Effector memory CD4-positive, alpha-beta T cell (primary cell): Measurements from ENCODE around the gene MET.

Experiments used
- DNase-seq, 3 donors: peaks; one replicate each; pipeline ENCODE4 v3.0.0-alpha.2; 2020
- H3K27ac ChIP-seq: 2 replicates; pipeline ENCODE4 v1.7.0; 2013; ENCODE audit warnings: mild to moderate bottlenecking, low read length, moderate library complexity; ENCODE audit not compliant: insufficient read depth, poor library complexity, severe bottlenecking
- H3K27me3 ChIP-seq: replicated peaks from 2 replicates; pipeline ENCODE4 v1.7.0; 2013; ENCODE audit warnings: mild to moderate bottlenecking, low read length; ENCODE audit not compliant: insufficient read depth, control insufficient read depth, poor library complexity, severe bottlenecking
- H3K36me3 ChIP-seq: 2 replicates; pipeline ENCODE4 v1.7.0; 2013; ENCODE audit warnings: mild to moderate bottlenecking, low read length, moderate library complexity; ENCODE audit not compliant: control insufficient read depth, insufficient read depth
- H3K4me1 ChIP-seq: 2 replicates; pipeline ENCODE4 v1.7.0; 2013; ENCODE audit warnings: low read length, mild to moderate bottlenecking; ENCODE audit not compliant: control insufficient read depth, insufficient read depth, poor library complexity, severe bottlenecking
- H3K4me3 ChIP-seq: 2 replicates; pipeline ENCODE4 v1.7.0; 2013; ENCODE audit warnings: low read length, low read depth, mild to moderate bottlenecking; ENCODE audit not compliant: insufficient read depth, poor library complexity, severe bottlenecking
- H3K9me3 ChIP-seq: 2 replicates; pipeline ENCODE4 v1.7.0; 2013; ENCODE audit warnings: mild to moderate bottlenecking, low read length, moderate library complexity; ENCODE audit not compliant: control insufficient read depth

MET gene

GRCh38 chr7:116661865-116662264 lies 10.1 kb upstream of the MET start:
- DNase-seq: no peak
- H3K27ac ChIP-seq: no peak overlapping the region
- H3K36me3 ChIP-seq: no peaks in the 10 kb centered on the region
- no peaks in the 10 kb centered on the region for H3K9me3 ChIP-seq
- no peaks in the 10 kb centered on the region for H3K27me3 ChIP-seq
- H3K4me3 ChIP-seq: no peak overlapping the region
- no peaks in the 10 kb centered on the region for H3K4me1 ChIP-seq

GRCh38 chr7:116663744-116664143 lies 8.3 kb upstream of the MET start:
- no peaks in the 10 kb centered on the region for H3K36me3 ChIP-seq
- H3K4me3 ChIP-seq: no peak overlapping the region
- H3K27ac ChIP-seq: no peak overlapping the region

GRCh38 chr7:116665332-116665996 lies 6.5 kb upstream of the MET start:
- Histone ChIP-seq H3K27ac (no peak overlapping the region), H3K9me3 (no peaks in the 10 kb centered on the region), H3K27me3 (peaks cover 3% of the 10 kb centered on the region), H3K4me3 (no peak overlapping the region), H3K4me1 (no peaks in the 10 kb centered on the region), H3K36me3 (no peaks in the 10 kb centered on the region)
- no peak for DNase-seq

More at GRCh38 chr7:116663744-116664143, 8.3 kb upstream of the MET start:
- no peaks in the 10 kb centered on the region for H3K4me1 ChIP-seq
- no peaks in the 10 kb centered on the region for H3K9me3 ChIP-seq
- H3K27me3 ChIP-seq: no peaks in the 10 kb centered on the region
- DNase-seq: no peak

- H3K27ac ChIP-seq: no peak overlapping the region
- H3K36me3 ChIP-seq: no peaks in the 10 kb centered on the region
- no peak overlapping the region for H3K4me3 ChIP-seq
- DNase-seq: no peak
- no peaks in the 10 kb centered on the region for H3K4me1 ChIP-seq
- no peaks in the 10 kb centered on the region for H3K9me3 ChIP-seq
- H3K27me3 ChIP-seq: peaks cover 10% of the 10 kb centered on the region
These were observed 2.2 kb upstream of the MET start for GRCh38 chr7:116669769-116670168.

- H3K27ac ChIP-seq: no peak overlapping the region
- no peaks in the 10 kb centered on the region for H3K36me3 ChIP-seq
- no peak overlapping the region for H3K4me3 ChIP-seq
- no peak for DNase-seq
- H3K9me3 ChIP-seq: no peaks in the 10 kb centered on the region
- peaks cover 10% of the 10 kb centered on the region for H3K27me3 ChIP-seq
- H3K4me1 ChIP-seq: no peaks in the 10 kb centered on the region
These were observed 1.5 kb upstream of the MET start for GRCh38 chr7:116670409-116671015.

GRCh38 chr7:116671111-116671510 lies 885 bp upstream of the MET start:
- Histone ChIP-seq H3K9me3 (no peaks in the 10 kb centered on the region), H3K4me3 (no peak overlapping the region), H3K27ac (no peak overlapping the region), H3K27me3 (peaks cover 10% of the 10 kb centered on the region), H3K36me3 (no peaks in the 10 kb centered on the region), H3K4me1 (no peaks in the 10 kb centered on the region)
- DNase-seq: no peak

GRCh38 chr7:116672596-116673456 lies 830 bp downstream of the MET start:
- Histone ChIP-seq H3K27ac (no peak overlapping the region), H3K9me3 (no peaks in the 10 kb centered on the region), H3K36me3 (no peaks in the 10 kb centered on the region), H3K4me3 (no peak overlapping the region), H3K27me3 (peaks cover 10% of the 10 kb centered on the region), H3K4me1 (no peaks in the 10 kb centered on the region)
- no peak for DNase-seq

- H3K27ac ChIP-seq: no peak overlapping the region
- no peak overlapping the region for H3K4me3 ChIP-seq
- no peaks in the 10 kb centered on the region for H3K9me3 ChIP-seq
- H3K27me3 ChIP-seq: peaks cover 10% of the 10 kb centered on the region
- DNase-seq: no peak
- no peaks in the 10 kb centered on the region for H3K36me3 ChIP-seq
- no peaks in the 10 kb centered on the region for H3K4me1 ChIP-seq
These were observed 1.5 kb downstream of the MET start for GRCh38 chr7:116673457-116673865.

GRCh38 chr7:116674508-116675173 lies 2.6 kb downstream of the MET start:
- DNase-seq: no peak
- Histone ChIP-seq H3K4me3 (no peak overlapping the region), H3K36me3 (no peaks in the 10 kb centered on the region), H3K4me1 (no peaks in the 10 kb centered on the region), H3K27me3 (peaks cover 10% of the 10 kb centered on the region), H3K27ac (no peak overlapping the region), H3K9me3 (no peaks in the 10 kb centered on the region)
